ENCODE results near the gene ZDHHC14.

Gene ZDHHC14

DNA sequence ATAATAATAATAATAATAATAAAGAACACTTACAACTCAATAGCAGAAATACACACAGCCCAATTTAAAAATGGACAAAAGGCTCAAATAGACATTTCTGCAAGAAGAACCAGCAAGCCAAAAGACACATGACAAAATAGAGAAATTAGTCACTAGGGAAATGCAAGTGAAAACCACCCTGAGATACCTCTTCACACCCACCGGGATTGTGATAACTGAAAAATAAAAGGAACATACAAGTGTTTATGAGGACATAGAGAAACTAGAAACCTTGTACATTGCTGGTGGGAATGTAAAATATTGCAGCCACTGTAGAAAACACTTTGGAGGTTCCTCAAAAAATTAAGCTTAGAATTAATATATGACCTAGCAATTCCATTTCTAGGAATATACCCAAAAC, 59.2 kb downstream of the ZDHHC14 start:
- H3K27ac ChIP-seq (ENCODE audit: low read depth, low read length): no peak overlapping the region
- no peaks in the 10 kb centered on the region for H3K36me3 ChIP-seq (ENCODE audit: control insufficient read depth, insufficient read depth, low read length)

DNA sequence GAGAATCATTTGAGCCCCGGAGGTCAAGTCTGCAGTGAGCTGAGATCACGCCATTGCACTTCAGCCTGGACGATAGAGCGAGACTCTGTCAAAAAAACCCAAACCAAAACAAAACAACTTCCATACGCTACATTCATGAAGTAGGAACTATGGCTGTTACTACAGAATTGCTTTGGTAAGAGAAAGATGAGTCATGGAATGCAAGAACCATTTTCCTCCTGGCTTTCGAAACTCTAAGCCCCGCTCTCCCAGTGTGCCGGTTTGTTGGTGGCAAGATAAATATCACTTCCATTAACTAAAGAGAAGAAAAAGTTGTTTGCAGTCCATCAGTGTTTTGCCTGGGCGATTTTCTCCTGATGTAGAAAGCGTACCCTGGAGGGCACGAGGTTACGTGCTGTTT, 61.3 kb downstream of the ZDHHC14 start:
- Histone ChIP-seq H3K4me3 (ENCODE audit: low read length) (no peak overlapping the region), H3K27ac (ENCODE audit: low read depth, low read length) (no peak overlapping the region), H3K36me3 (ENCODE audit: control insufficient read depth, insufficient read depth, low read length) (no peaks in the 10 kb centered on the region), H3K4me1 (ENCODE audit: control insufficient read depth, insufficient read depth, low read length) (no peaks in the 10 kb centered on the region), H3K27me3 (ENCODE audit: control insufficient read depth, insufficient read depth, low read length) (no peaks in the 10 kb centered on the region), H3K9ac (ENCODE audit: low read length) (no peak overlapping the region)

More for the DNA sequence above, 59.2 kb downstream of the ZDHHC14 start:
- Histone ChIP-seq H3K4me1 (ENCODE audit: control insufficient read depth, insufficient read depth, low read length) (peaks cover 3% of the 10 kb centered on the region), H3K27me3 (ENCODE audit: control insufficient read depth, insufficient read depth, low read length) (no peaks in the 10 kb centered on the region), H3K4me3 (ENCODE audit: low read length) (no peak overlapping the region), H3K9ac (ENCODE audit: low read length) (no peak overlapping the region)

DNA sequence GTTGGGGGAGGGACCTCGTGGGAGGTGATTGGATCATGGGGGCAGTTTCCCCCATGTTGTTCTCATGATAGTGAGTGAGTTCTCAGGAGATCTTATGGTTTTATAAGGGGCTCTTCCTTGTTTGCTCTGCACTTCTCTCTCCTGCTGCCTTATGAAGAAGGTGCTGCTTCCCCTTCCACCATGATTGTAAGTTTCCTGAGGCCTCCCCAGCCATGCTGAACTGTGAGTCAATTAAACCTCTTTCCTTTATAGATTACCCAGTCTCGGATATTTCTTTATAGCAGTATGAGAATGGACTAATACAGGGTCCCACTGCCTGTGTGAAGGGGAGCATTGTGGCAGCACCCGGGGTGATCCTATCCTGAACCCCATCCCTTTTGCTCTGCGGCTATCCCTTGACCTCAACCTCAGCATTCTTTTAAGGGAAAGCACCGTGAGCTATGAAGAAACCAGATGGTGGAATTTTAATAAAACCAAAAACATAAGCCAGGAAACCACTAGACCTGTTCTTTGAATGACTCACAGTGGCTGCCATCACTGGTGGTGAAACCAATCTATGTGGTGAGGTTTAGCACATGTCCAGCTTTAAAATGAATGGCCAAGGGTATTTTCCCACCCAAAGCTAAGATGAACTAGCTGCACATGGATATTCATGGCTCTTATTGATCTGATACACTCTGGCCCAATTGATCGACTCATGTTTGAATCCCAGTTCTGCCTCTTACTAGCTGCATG, 62.2 kb downstream of the ZDHHC14 start:
- no peak overlapping the region for H3K4me3 ChIP-seq (ENCODE audit: low read length)
- no peak overlapping the region for H3K9ac ChIP-seq (ENCODE audit: low read length)
- no peaks in the 10 kb centered on the region for H3K36me3 ChIP-seq (ENCODE audit: control insufficient read depth, insufficient read depth, low read length)
- H3K27ac ChIP-seq (ENCODE audit: low read depth, low read length): no peak overlapping the region
- no peaks in the 10 kb centered on the region for H3K27me3 ChIP-seq (ENCODE audit: control insufficient read depth, insufficient read depth, low read length)
- H3K4me1 ChIP-seq (ENCODE audit: control insufficient read depth, insufficient read depth, low read length): no peaks in the 10 kb centered on the region

DNA sequence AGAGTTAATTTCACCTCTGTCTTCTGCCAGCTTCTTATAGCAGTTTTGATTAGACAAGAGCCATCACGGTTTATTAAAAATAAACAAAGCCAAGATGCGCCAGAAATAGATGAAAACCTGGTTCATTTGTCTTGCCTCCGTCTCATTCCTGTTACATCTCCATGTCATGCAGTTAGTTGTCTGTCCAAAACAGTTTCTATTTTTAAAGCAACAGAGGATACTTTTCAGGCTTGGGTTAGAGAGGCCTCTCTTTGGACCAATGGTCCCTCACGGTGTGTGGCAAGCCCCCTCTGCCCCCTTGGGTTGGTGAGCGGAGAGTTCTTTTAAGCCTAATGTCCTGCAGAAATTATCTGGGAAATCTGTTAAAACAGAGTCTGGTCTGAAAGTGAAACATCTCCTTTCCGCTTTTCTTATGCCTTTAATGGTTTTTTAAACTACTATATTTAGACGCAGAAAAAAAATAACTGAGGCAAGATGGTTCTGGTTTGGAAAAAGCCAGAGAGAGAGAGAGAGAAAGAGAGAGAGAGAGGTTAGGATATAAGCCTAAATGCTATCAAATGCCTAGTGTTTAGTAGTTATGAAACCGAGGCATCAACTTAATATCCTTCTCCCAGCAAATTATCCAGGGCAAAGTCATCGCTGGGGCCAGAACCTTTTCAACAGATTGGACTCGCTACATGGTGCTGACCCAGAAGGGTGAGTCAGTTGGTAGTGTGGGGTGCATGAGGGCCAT, 64.5 kb downstream of the ZDHHC14 start:
- Histone ChIP-seq H3K36me3 (ENCODE audit: control insufficient read depth, insufficient read depth, low read length) (no peaks in the 10 kb centered on the region), H3K9ac (ENCODE audit: low read length) (no peak overlapping the region), H3K27ac (ENCODE audit: low read depth, low read length) (no peak overlapping the region), H3K4me3 (ENCODE audit: low read length) (no peak overlapping the region), H3K27me3 (ENCODE audit: control insufficient read depth, insufficient read depth, low read length) (no peaks in the 10 kb centered on the region), H3K4me1 (ENCODE audit: control insufficient read depth, insufficient read depth, low read length) (no peaks in the 10 kb centered on the region)

DNA sequence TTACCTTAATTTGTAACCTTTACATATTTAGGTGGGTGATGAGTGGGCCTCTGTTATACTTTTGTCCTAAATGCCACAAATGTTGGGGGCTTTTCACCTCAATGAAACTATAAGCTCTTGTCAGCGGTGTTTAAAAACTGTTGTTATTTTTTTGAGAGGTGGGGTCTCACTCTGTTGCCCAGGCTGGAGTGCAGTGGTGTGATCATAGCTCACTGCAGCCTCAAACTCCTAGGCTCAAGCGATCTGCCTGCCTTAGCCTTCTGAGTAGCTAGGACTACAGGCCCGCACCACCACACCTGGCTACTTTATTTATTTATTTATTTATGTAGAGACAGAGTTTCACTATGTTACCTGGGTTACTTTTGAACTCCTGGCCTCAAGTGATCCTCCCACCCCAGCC, 66.7 kb downstream of the ZDHHC14 start:
- Histone ChIP-seq H3K27me3 (ENCODE audit: control insufficient read depth, insufficient read depth, low read length) (no peaks in the 10 kb centered on the region), H3K9ac (ENCODE audit: low read length) (no peak overlapping the region), H3K4me1 (ENCODE audit: control insufficient read depth, insufficient read depth, low read length) (no peaks in the 10 kb centered on the region), H3K27ac (ENCODE audit: low read depth, low read length) (no peak overlapping the region), H3K4me3 (ENCODE audit: low read length) (no peak overlapping the region), H3K36me3 (ENCODE audit: control insufficient read depth, insufficient read depth, low read length) (no peaks in the 10 kb centered on the region)

DNA sequence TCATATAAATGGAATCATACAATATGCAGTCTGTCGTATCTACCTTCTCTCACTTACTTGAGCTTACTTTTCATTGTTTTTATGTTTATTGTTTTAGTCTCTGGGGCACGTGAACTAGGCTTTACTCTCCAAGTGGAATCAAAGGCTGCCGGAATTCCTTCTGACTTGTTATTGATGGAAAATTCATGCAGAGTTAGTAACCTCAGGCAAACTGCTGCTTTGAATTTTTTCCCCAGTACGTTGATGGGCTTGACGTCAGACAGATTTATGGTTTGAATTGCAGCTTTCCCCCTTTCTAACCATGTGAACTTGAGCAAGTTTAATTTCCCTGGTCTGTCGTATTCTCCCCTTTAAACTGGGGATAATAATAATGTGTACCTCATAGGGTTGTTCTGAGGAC, 68.6 kb downstream of the ZDHHC14 start:
- Histone ChIP-seq H3K4me3 (ENCODE audit: low read length) (no peak overlapping the region), H3K27ac (ENCODE audit: low read depth, low read length) (no peak overlapping the region), H3K4me1 (ENCODE audit: control insufficient read depth, insufficient read depth, low read length) (no peaks in the 10 kb centered on the region), H3K36me3 (ENCODE audit: control insufficient read depth, insufficient read depth, low read length) (no peaks in the 10 kb centered on the region), H3K9ac (ENCODE audit: low read length) (no peak overlapping the region), H3K27me3 (ENCODE audit: control insufficient read depth, insufficient read depth, low read length) (no peaks in the 10 kb centered on the region)

DNA sequence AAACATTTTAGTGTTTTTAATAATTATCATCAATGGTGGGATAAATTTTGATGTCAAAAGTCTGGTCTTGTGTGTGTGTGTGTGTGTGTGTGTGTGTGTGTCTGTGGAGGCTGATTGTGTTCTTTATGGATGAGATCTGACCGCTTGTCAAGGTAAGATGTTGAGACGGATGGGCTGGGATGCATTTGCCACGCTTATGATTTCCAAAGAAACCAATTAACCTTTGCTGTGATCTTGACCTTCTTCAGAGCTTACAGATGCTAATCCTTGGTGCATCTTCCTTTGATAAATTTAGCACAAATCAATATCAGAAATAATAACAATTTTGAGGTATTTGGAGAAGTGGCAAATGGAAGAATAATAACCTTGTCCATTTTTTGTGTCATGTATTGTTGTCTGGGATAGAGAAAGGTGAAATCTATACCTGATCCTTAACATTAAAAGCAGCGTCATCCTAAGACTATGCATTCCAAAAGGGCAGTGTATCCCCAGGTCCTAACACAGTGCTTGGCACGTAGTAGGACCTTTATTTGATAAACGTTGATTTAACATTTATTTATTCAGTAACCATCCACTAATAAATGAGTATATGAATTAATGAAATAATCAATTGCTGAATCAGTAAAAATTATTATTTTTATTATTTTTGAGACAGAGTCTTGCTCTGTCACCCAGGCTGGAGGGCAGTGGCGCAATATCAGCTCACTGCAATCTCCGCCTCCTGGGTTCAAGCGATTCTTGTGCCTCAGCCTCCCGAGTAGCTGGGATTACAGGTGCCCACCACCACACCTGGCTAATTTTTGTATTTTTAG, 70.1 kb downstream of the ZDHHC14 start:
- Histone ChIP-seq H3K9ac (ENCODE audit: low read length) (no peak overlapping the region), H3K36me3 (ENCODE audit: control insufficient read depth, insufficient read depth, low read length) (no peaks in the 10 kb centered on the region), H3K27me3 (ENCODE audit: control insufficient read depth, insufficient read depth, low read length) (no peaks in the 10 kb centered on the region), H3K27ac (ENCODE audit: low read depth, low read length) (no peak overlapping the region), H3K4me3 (ENCODE audit: low read length) (no peak overlapping the region), H3K4me1 (ENCODE audit: control insufficient read depth, insufficient read depth, low read length) (no peaks in the 10 kb centered on the region)

DNA sequence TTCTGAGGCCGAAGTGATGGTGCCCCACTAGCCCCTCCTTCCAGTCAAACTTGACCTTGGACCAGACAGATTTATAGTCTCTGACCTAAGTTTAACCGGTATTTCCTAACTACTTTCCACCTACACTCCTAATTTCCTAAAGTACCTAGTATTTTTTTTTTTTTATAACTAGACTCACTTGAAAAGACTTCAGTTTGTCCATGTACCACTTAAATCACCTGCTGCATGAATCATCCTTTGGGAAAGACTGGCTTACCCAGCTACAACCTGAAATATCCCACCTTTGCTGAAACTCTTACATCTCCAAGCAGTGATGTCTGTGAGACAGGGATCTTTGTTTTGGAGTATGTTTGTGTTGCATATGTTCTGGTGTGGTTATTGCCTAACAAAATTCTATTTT, 71.1 kb downstream of the ZDHHC14 start:
- Histone ChIP-seq H3K4me3 (ENCODE audit: low read length) (no peak overlapping the region), H3K9ac (ENCODE audit: low read length) (no peak overlapping the region), H3K27me3 (ENCODE audit: control insufficient read depth, insufficient read depth, low read length) (no peaks in the 10 kb centered on the region), H3K36me3 (ENCODE audit: control insufficient read depth, insufficient read depth, low read length) (no peaks in the 10 kb centered on the region), H3K4me1 (ENCODE audit: control insufficient read depth, insufficient read depth, low read length) (no peaks in the 10 kb centered on the region), H3K27ac (ENCODE audit: low read depth, low read length) (no peak overlapping the region)

DNA sequence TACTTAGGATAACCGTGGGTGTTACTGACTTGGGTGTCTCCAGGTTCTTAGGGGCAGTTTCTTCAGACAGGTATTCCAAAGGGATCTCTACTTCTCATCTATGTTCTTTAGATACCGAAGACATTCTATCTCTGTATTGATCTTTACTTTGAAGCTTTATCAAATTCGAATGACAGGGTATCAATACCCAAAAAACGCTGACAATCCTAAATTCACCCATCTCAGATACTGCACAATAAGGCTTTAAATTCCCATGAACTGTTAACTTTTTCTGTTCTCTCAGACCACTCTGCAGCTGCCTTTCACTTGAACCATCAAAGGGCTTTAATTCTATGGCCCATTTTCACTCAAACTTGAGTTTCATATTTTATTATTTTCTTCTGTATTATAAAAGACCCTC, 72.1 kb downstream of the ZDHHC14 start:
- no peak overlapping the region for H3K27ac ChIP-seq (ENCODE audit: low read depth, low read length)
- no peak overlapping the region for H3K4me3 ChIP-seq (ENCODE audit: low read length)
- no peak overlapping the region for H3K9ac ChIP-seq (ENCODE audit: low read length)
- H3K27me3 ChIP-seq (ENCODE audit: control insufficient read depth, insufficient read depth, low read length): no peaks in the 10 kb centered on the region
- H3K36me3 ChIP-seq (ENCODE audit: control insufficient read depth, insufficient read depth, low read length): no peaks in the 10 kb centered on the region
- no peaks in the 10 kb centered on the region for H3K4me1 ChIP-seq (ENCODE audit: control insufficient read depth, insufficient read depth, low read length)

DNA sequence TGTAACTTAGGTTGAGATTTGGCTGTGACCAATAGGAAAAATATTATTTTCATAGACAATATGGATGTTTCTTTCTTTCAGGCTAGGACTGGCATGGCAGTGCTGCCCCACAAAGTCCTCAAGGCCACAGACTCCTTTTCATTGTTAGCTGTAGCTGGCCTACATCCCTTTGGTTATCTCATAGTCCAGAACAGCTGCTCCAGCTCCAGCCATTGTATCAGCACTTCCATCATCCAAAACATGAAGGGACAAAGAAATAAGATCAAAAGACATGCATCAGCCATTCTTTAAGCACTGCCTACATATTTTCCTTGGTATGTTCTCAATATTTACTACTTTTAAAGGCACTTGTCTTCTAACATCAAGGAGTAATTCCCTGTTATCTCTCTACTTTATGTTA, 73.0 kb downstream of the ZDHHC14 start:
- Histone ChIP-seq H3K4me3 (ENCODE audit: low read length) (no peak overlapping the region), H3K27ac (ENCODE audit: low read depth, low read length) (no peak overlapping the region), H3K27me3 (ENCODE audit: control insufficient read depth, insufficient read depth, low read length) (no peaks in the 10 kb centered on the region), H3K4me1 (ENCODE audit: control insufficient read depth, insufficient read depth, low read length) (no peaks in the 10 kb centered on the region), H3K36me3 (ENCODE audit: control insufficient read depth, insufficient read depth, low read length) (no peaks in the 10 kb centered on the region), H3K9ac (ENCODE audit: low read length) (no peak overlapping the region)

DNA sequence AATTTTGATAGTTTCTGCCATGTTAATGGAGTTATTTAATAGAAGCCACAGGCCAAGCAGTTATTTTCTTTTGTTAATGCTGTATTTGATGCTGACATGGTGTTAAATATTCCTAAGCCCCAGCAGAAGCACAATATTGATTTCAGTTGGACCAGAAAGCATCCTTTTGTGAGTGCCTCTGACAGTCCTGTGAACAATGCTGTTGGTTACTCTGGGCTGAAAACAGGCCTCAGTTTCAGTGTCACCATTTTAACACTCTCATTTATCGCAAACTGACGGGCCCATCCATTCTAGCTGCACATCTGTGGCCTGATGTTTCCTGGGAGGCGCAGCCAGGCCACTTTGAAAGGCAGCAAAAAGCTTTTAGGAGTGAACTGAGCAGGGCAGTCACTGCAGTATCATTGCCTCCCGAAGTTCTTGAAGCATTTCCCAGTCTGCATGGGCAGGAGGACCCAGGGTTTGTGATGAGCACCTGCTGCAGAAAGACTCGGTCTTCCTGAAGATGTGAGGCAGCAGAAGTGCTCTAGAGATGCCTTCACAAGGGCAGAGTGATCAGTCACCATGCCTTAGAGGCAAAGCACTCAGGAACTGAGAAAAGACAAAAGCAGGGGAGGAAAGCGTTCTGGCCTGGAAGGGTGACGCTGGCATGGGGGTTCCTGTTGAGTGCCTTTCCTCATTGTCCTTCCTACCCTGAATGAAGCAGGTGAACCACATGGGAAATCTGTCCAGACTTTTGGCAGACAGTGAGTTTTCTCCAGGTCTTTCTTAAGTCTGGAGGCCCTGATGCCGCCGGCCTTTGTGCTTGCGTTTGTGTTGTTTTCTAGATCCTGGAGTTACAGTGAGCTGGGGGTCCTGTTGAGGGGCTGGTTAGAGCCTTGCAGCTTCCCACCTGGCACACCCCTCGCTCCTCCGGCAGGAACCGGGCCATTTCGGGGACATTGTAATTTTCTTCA, 74.0 kb downstream of the ZDHHC14 start:
- H3K4me3 ChIP-seq (ENCODE audit: low read length): no peak overlapping the region
- H3K4me1 ChIP-seq (ENCODE audit: control insufficient read depth, insufficient read depth, low read length): no peaks in the 10 kb centered on the region
- H3K9ac ChIP-seq (ENCODE audit: low read length): no peak overlapping the region
- H3K36me3 ChIP-seq (ENCODE audit: control insufficient read depth, insufficient read depth, low read length): no peaks in the 10 kb centered on the region
- H3K27me3 ChIP-seq (ENCODE audit: control insufficient read depth, insufficient read depth, low read length): no peaks in the 10 kb centered on the region
- H3K27ac ChIP-seq (ENCODE audit: low read depth, low read length): no peak overlapping the region
